MM.1S (cell line): ENCODE measurements around the gene DNASE1L3.

Source experiments
- EZH2phosphoT487 ChIP-seq: fragments of 300-600 bp; sonication (generic); IDR thresholded peaks from 2 replicates; pipeline ENCODE4 v1.6.1; 2018; ENCODE audit warnings: antibody characterized with exemption, low read length
- TF ChIP-seq, protein P1 (sequence below): fragments of 300-600 bp; sonication (generic); IDR thresholded peaks from 2 replicates; pipeline ENCODE4 v1.5.1; 2016; ENCODE audit warnings: antibody characterized with exemption, low read length, mixed read lengths

DNA sequence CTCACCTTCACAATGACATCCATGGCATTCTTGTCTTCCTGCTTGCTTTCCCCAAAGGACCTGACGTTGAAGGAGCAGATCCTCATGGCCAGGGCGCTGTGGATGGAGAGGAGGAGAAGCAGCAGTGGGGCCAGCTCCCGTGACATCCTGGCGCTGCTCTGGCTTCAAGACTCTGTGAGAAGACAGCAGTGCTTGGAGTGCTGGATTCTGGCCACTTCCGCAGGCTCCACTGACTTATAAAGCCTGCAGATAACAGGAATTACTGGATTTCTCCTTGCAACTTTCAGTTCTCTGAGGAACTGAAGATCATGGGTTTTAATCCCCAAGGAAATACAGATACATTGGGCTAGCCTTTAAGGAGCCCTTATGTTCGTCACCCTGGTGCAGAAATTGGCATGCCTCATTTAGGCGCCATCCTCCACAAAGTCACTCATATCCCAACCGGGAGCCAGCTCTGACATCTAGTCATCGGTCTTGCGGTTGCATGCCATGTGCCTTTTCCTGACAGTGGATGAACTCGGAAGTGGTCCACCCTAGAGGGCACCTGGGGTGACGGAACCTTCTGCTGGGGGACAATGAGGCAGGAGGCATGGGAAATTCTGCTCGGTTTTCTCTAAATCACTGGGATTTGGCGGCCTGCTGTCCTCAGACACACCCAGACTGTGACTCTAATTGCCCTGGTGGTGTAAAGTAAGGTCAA, at the start of gene DNASE1L3:
- TF ChIP-seq, protein P1, sequence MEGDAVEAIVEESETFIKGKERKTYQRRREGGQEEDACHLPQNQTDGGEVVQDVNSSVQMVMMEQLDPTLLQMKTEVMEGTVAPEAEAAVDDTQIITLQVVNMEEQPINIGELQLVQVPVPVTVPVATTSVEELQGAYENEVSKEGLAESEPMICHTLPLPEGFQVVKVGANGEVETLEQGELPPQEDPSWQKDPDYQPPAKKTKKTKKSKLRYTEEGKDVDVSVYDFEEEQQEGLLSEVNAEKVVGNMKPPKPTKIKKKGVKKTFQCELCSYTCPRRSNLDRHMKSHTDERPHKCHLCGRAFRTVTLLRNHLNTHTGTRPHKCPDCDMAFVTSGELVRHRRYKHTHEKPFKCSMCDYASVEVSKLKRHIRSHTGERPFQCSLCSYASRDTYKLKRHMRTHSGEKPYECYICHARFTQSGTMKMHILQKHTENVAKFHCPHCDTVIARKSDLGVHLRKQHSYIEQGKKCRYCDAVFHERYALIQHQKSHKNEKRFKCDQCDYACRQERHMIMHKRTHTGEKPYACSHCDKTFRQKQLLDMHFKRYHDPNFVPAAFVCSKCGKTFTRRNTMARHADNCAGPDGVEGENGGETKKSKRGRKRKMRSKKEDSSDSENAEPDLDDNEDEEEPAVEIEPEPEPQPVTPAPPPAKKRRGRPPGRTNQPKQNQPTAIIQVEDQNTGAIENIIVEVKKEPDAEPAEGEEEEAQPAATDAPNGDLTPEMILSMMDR, result no peak
- no peak for TF ChIP-seq EZH2phosphoT487
